Body of pancreas (tissue), 4 donors: Measurements from ENCODE around the gene KCNK2.

Source experiments
- CTCF ChIP-seq, 7 experiments: fragments of 450-650 bp in 4 of 7; fragments of 200-600 bp in 3 of 7; sonication (generic) in 3 of 7; IDR thresholded peaks; one replicate each; pipeline ENCODE4 v1.5.1; 2016 to 2019; ENCODE audit warnings: antibody characterized with exemption in 7 of 7
- POLR2A ChIP-seq, 3 donors: fragments of 450-650 bp; IDR thresholded peaks; one replicate each; pipeline ENCODE4 v1.6.1; 2016; ENCODE audit warnings: antibody characterized with exemption in 3 of 3, mild to moderate bottlenecking in 2 of 3

GRCh38 chr1:215198021-215198420, 115.5 kb downstream of the KCNK2 start:
- TF ChIP-seq POLR2A (IDR thresholded peaks at IDR 0.05) (no peak), CTCF (IDR thresholded peaks at IDR 0.05) (no peak)
